HG02852 (cell line): ENCODE measurements around the gene MYL7.

Source experiments
- ATAC-seq: cut with Tn5 transposase; IDR thresholded peaks from one replicate; pipeline ENCODE4 v1.9.1; 2021; ENCODE audit warnings: mild to moderate bottlenecking, moderate library complexity; ENCODE audit not compliant: unreplicated experiment

MYL7 gene

GRCh38 chr7:44112997-44113763 lies 28.0 kb downstream of the MYL7 start:
- ATAC-seq, result no peak

- ATAC-seq, result no peak
Observed at GRCh38 chr7:44112231-44112996, 28.7 kb downstream of the MYL7 start.

GRCh38 chr7:44111761-44112160 lies 29.4 kb downstream of the MYL7 start:
- no peak for ATAC-seq

- ATAC-seq, result no peak
Observed at GRCh38 chr7:44110719-44111635, 30.2 kb downstream of the MYL7 start.

- no peak for ATAC-seq
Observed at GRCh38 chr7:44109991-44110390, 31.1 kb downstream of the MYL7 start.

GRCh38 chr7:44108768-44109750 lies 32.1 kb downstream of the MYL7 start:
- no peak for ATAC-seq

GRCh38 chr7:44107961-44108767 lies 33.0 kb downstream of the MYL7 start:
- no peak for ATAC-seq

- no peak for ATAC-seq
Observed at GRCh38 chr7:44107116-44107960, 33.8 kb downstream of the MYL7 start.

GRCh38 chr7:44106311-44107065 lies 34.6 kb downstream of the MYL7 start:
- no peak for ATAC-seq

- no peak for ATAC-seq
Observed at GRCh38 chr7:44105832-44106231, 35.3 kb downstream of the MYL7 start.

GRCh38 chr7:44104860-44105771 lies 36.0 kb downstream of the MYL7 start:
- ATAC-seq, result no peak

GRCh38 chr7:44103923-44104859 lies 36.9 kb downstream of the MYL7 start, which contains the start of gene AEBP1:
AEBP1 (plus strand) TSS chr7:44104345; CDS start chr7:44104666, 321 bp downstream.
- ATAC-seq, result no peak

GRCh38 chr7:44103566-44103922 lies 37.6 kb downstream of the MYL7 start:
- ATAC-seq, result no peak

GRCh38 chr7:44102846-44103565 lies 38.1 kb downstream of the MYL7 start:
- no peak for ATAC-seq
